Endothelial cell of umbilical vein (primary cell): ENCODE data around the gene REPS1. TPM values are rescaled to one million over a fixed set of nuclear protein-coding genes. Genes with fewer than 3 reads are reported as not detected.

Source experiments
- BruUV-seq: library from RNA; stranded (reverse); fragments of 400-500 nt; replicated peaks from 2 replicates; lab custom pipeline; 2021; lab: Mats Ljungman, UMichigan
- CTCF ChIA-PET: fragments of 300-600, 350-600 bp; sonication (Branson Sonifier 250); formaldehyde crosslinking; loops from one replicate; lab custom pipeline; 2021; ENCODE audit warnings: antibody characterized with exemption, inconsistent platforms; lab: Charles Lee
- POLR2A ChIA-PET: fragments of 300-600, 350-600 bp; sonication (Branson Sonifier 250); formaldehyde crosslinking; loops from one replicate; lab custom pipeline; 2021; ENCODE audit warnings: antibody characterized with exemption, inconsistent platforms; lab: Charles Lee
- DNase-seq: peaks from one replicate; pipeline ENCODE4 v3.0.0-alpha.2; 2011; ENCODE audit warnings: low read depth, low spot score
- FAIRE-seq: peaks from 2 replicates; lab custom pipeline; 2011; peaks lifted over from hg19 to GRCh38; lab: Jason Lieb, UNC
- H2AFZ ChIP-seq: 2 replicates; pipeline ENCODE4 v1.6.0; 2012; ENCODE audit warnings: low read depth, low read length, control low read depth, inconsistent platforms
- H3K27ac ChIP-seq: 2 replicates; pipeline ENCODE4 v1.5.1; 2011; ENCODE audit warnings: low read depth, mild to moderate bottlenecking, control low read depth, low read length, moderate library complexity; ENCODE audit not compliant: insufficient read depth
- H3K27me3 ChIP-seq, 2 experiments: 2 replicates each; pipeline versions ENCODE4 v1.6.0 to v1.6.1; 2011; ENCODE audit warnings: low read length in 2 of 2, mixed read lengths in 1 of 2; ENCODE audit not compliant: control insufficient read depth in 2 of 2, insufficient read depth in 2 of 2
- H3K36me3 ChIP-seq, 2 experiments: 2 replicates in 1 of 2; 3 replicates in 1 of 2; pipeline ENCODE4 v1.5.1; 2011; ENCODE audit warnings: low read length in 2 of 2, mild to moderate bottlenecking in 1 of 2, moderate library complexity in 1 of 2; ENCODE audit not compliant: control insufficient read depth in 2 of 2, insufficient read depth in 2 of 2; ENCODE audit errors: extremely low read depth in 1 of 2
- H3K4me1 ChIP-seq: 3 replicates; pipeline ENCODE4 v1.5.1; 2011; ENCODE audit warnings: mild to moderate bottlenecking, low read length; ENCODE audit not compliant: control insufficient read depth, insufficient read depth; ENCODE audit errors: extremely low read depth
- H3K4me2 ChIP-seq: 2 replicates; pipeline ENCODE4 v1.6.1; 2011; ENCODE audit warnings: low read length, control low read depth, mixed read lengths; ENCODE audit not compliant: insufficient read depth
- H3K4me3 ChIP-seq, 3 experiments: fragments of 200-600 bp in 1 of 3; sonication (generic), shearing (Covaris generic) in 1 of 3; replicated peaks in 1 of 3; 2 replicates each; pipeline ENCODE4 v1.5.1; 2011 to 2016; ENCODE audit warnings: control low read depth in 3 of 3, low read length in 3 of 3, mild to moderate bottlenecking in 2 of 3, inconsistent platforms in 1 of 3, low read depth in 1 of 3, moderate library complexity in 1 of 3; ENCODE audit not compliant: insufficient read depth in 1 of 3
- H3K79me2 ChIP-seq: 2 replicates; pipeline ENCODE4 v1.6.0; 2012; ENCODE audit warnings: low read length, inconsistent platforms; ENCODE audit not compliant: control insufficient read depth, insufficient read depth
- H3K9ac ChIP-seq: replicated peaks from 2 replicates; pipeline ENCODE3; 2011; ENCODE audit warnings: low read length, control low read depth; ENCODE audit not compliant: insufficient read depth; ENCODE audit errors: extremely low read depth
- H3K9me1 ChIP-seq: replicated peaks from 3 replicates; pipeline ENCODE4 v1.6.0; 2011; ENCODE audit warnings: mild to moderate bottlenecking, low read length; ENCODE audit not compliant: control insufficient read depth, insufficient read depth; ENCODE audit errors: extremely low read depth
- H3K9me3 ChIP-seq: replicated peaks from 2 replicates; pipeline ENCODE4 v1.5.1; 2012; ENCODE audit warnings: low read length, inconsistent platforms; ENCODE audit not compliant: control insufficient read depth, insufficient read depth
- H4K20me1 ChIP-seq: replicated peaks from 2 replicates; pipeline ENCODE3; 2011; ENCODE audit warnings: mild to moderate bottlenecking, low read length; ENCODE audit not compliant: control insufficient read depth, insufficient read depth; ENCODE audit errors: extremely low read depth
- CTCF ChIP-seq, 2 donors: IDR thresholded peaks; 1 replicate in 1 of 2; 2 replicates in 1 of 2; pipeline ENCODE4 v1.5.1; 2011; ENCODE audit warnings: low read length in 2 of 2, mild to moderate bottlenecking in 2 of 2, moderate library complexity in 2 of 2, control low read depth in 1 of 2, inconsistent platforms in 1 of 2, low read depth in 1 of 2; ENCODE audit not compliant: insufficient read depth in 1 of 2; ENCODE audit errors: extremely low read depth in 1 of 2
- EZH2 ChIP-seq: IDR thresholded peaks from 2 replicates; pipeline ENCODE4 v1.6.1; 2012; ENCODE audit warnings: borderline replicate concordance, low read depth, mild to moderate bottlenecking, moderate library complexity, low read length, inconsistent platforms; ENCODE audit not compliant: severe bottlenecking
- FOS ChIP-seq: IDR thresholded peaks from 2 replicates; pipeline ENCODE4 v1.6.1; 2011; ENCODE audit warnings: mild to moderate bottlenecking, low read length, moderate library complexity, borderline replicate concordance; ENCODE audit not compliant: insufficient read depth
- GATA2 ChIP-seq: IDR thresholded peaks from 2 replicates; pipeline ENCODE4 v1.7.0; 2011; ENCODE audit warnings: low read depth, mild to moderate bottlenecking, moderate library complexity, mixed read lengths, low read length; ENCODE audit not compliant: insufficient read length, insufficient read depth
- JUN ChIP-seq: IDR thresholded peaks from 2 replicates; pipeline ENCODE4 v1.6.1; 2011; ENCODE audit warnings: borderline replicate concordance, low read depth; ENCODE audit not compliant: insufficient read length, insufficient read depth
- MYC ChIP-seq: IDR thresholded peaks from one replicate; pipeline ENCODE4 v1.6.1; 2011; ENCODE audit warnings: mild to moderate bottlenecking, low read depth, low read length
- POLR2A ChIP-seq: IDR thresholded peaks from 2 replicates; pipeline ENCODE4 v1.6.1; 2012; ENCODE audit warnings: low read depth, mild to moderate bottlenecking, control low read depth, low read length
- POLR2AphosphoS5 ChIP-seq: IDR thresholded peaks from 2 replicates; pipeline ENCODE4 v1.6.1; 2012; ENCODE audit warnings: low read depth, mild to moderate bottlenecking, control low read depth, low read length, moderate library complexity; ENCODE audit not compliant: insufficient read depth
- dilution Hi-C: fragments of 300-500 bp; cut with MboI; formaldehyde crosslinking; loops from one replicate; pipeline ENCODE4 v1.15.0; 2019; ENCODE audit warnings: low sequenced_read_pairs; ENCODE audit not compliant: extremely low pct_ligation_motif_present
- intact Hi-C: fragments of 100-400 bp; cut with micrococcal nuclease; formaldehyde crosslinking; loops from one replicate; pipeline ENCODE4 v1.10.0; 2022
- polyA plus RNA-seq, 4 experiments: library from polyadenylated mRNA; depleted of rRNA in 3 of 4; stranded (reverse) in 3 of 4; unstranded in 1 of 4; fragments of >200 nt; gene quantifications; 2 replicates each; pipeline versions ENCODE4 v1.2.1 to v1.2.3, GENCODE V29; 2011 to 2012; ENCODE audit warnings: missing spikeins in 1 of 4
- total RNA-seq: library from RNA; stranded (reverse); gene quantifications from 2 replicates; pipeline ENCODE4 v1.2.3, GENCODE V29; 2021
- TF ChIP-seq, protein P1 (sequence below): IDR thresholded peaks from 2 replicates; pipeline ENCODE4 v1.6.1; 2011; ENCODE audit not compliant: insufficient read depth, insufficient read length

The REPS1 gene
- total and polyA plus RNA-seq, 2 donors (not counting 3 experiments of a cell fraction or from before 2014, with no cell fraction given): 20.6 to 35.0 TPM

DNA sequence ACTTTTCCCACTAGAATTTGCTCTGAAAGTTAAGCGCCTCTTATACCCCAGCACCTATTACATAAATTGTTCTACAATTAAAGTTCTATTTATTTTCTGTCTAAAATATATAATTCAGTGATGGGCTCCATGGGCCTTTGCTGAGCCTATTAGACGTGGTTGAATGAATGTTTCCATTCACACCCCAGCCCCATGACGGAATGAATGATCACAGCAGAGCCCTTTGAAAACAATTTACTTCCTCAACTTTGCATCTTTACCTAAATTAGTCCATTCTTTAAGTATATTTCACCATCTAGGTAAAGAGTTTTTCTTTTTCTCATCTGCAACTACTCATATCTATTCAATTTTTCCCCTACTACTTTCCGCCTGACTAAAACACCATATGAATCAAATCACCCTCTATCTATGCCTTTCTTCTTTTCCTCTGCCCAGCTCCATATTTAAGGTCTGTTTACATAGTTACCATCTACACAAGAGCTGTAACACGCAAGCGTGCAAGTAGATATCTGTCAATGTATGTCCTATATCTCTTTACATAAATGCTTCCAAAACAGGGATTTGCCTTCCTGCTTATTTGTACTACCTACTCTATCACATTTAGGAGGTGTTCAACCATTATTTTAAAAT, 122.5 kb downstream of the REPS1 start:
- Histone ChIP-seq H3K27ac (no peak overlapping the region), H3K4me1 (no peaks in the 10 kb centered on the region), H3K4me2 (no peak overlapping the region), H3K9me3 (no peaks in the 10 kb centered on the region), H3K9me1 (no peaks in the 10 kb centered on the region), H3K4me3 (no peak overlapping the region), H3K27me3 (peaks cover 0 to 2% of the 10 kb centered on the region in 2 experiments), H3K36me3 (no peaks in the 10 kb centered on the region), H3K9ac (no peak overlapping the region), H4K20me1 (no peaks in the 10 kb centered on the region), H3K79me2 (no peaks in the 10 kb centered on the region), H2AFZ (no peak overlapping the region)
- TF ChIP-seq JUN (no peak), POLR2AphosphoS5 (no peak), GATA2 (no peak), EZH2 (no peak), CTCF (IDR thresholded peaks at IDR 0.05; ENCODE audit: extremely low read depth in 1 of 2, insufficient read depth in 1 of 2, low read depth in 1 of 2, low read length in 2 of 2) (no peak), MYC (no peak), FOS (no peak), POLR2A (no peak)
- TF ChIP-seq, protein P1, sequence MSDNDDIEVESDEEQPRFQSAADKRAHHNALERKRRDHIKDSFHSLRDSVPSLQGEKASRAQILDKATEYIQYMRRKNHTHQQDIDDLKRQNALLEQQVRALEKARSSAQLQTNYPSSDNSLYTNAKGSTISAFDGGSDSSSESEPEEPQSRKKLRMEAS: no peak
- dilution Hi-C loops: no loop called here
- no TSS peak for BruUV-seq
- intact Hi-C loops: no loop called here
- FAIRE-seq: no peak
- ChIA-PET CTCF (interaction anchor here (1.3 kb wide), 1 partner anchor 18 kb away, joined by 3 read pairs; no protein-coding TSS in a partner anchor), POLR2A (interaction anchor here (0.6 kb wide), 1 partner anchor 25 kb away, joined by 4 read pairs; no protein-coding TSS in a partner anchor)
- DNase-seq: no peak
